Suppressor macrophage (primary cell): ENCODE results near the gene WDR64.
"Not testable (repeated sequence)": the region's sequence is repeated elsewhere in the genome, so short reads cannot be mapped to it uniquely, and the experiment has no call there.

ENCODE experiments used
- DNase-seq, 4 experiments: peaks; one replicate each; pipeline ENCODE4 v3.0.0-alpha.2; 2020 to 2022

WDR64 gene

GRCh38 chr1:241658081-241658793 is 6.2 kb downstream of the WDR64 start:
- peak in 1 of 4 experiments; percentile 6 for DNase-seq

- not testable (repeated sequence) for DNase-seq
Measured at GRCh38 chr1:241659016-241659415, 6.9 kb downstream of the WDR64 start.

- DNase-seq, result no peak
Measured at GRCh38 chr1:241660424-241660972, 8.4 kb downstream of the WDR64 start.

GRCh38 chr1:241666419-241666818 is 14.3 kb downstream of the WDR64 start:
- DNase-seq, result no peak

- DNase-seq, result no peak
Measured at GRCh38 chr1:241672301-241672700, 20.2 kb downstream of the WDR64 start.

GRCh38 chr1:241674805-241675384 is 22.8 kb downstream of the WDR64 start:
- no peak for DNase-seq

- DNase-seq, result no peak
Measured at GRCh38 chr1:241675983-241676382, 23.9 kb downstream of the WDR64 start.

GRCh38 chr1:241677201-241677600 is 25.1 kb downstream of the WDR64 start:
- no peak for DNase-seq

- no peak for DNase-seq
Measured at GRCh38 chr1:241678536-241678935, 26.5 kb downstream of the WDR64 start.

GRCh38 chr1:241679404-241679803 is 27.3 kb downstream of the WDR64 start:
- DNase-seq, result no peak

- DNase-seq, result peak in 3 of 4 experiments; percentile 8 to 31 (median 20)
Measured at GRCh38 chr1:241679961-241680360, 27.9 kb downstream of the WDR64 start.

GRCh38 chr1:241681861-241682448 is 29.9 kb downstream of the WDR64 start:
- DNase-seq, result not testable (repeated sequence)

- no peak for DNase-seq
Measured at GRCh38 chr1:241682921-241683320, 30.8 kb downstream of the WDR64 start.

- no peak for DNase-seq
Measured at GRCh38 chr1:241684108-241684507, 32.0 kb downstream of the WDR64 start.

- DNase-seq, result peak; percentile 18 to 56 (median 36)
Measured at GRCh38 chr1:241688940-241689368, 36.9 kb downstream of the WDR64 start.

GRCh38 chr1:241695246-241696171 is 43.4 kb downstream of the WDR64 start:
- no peak for DNase-seq

GRCh38 chr1:241696172-241696814 is 44.2 kb downstream of the WDR64 start:
- DNase-seq, result no peak

- DNase-seq, result no peak
Measured at GRCh38 chr1:241696815-241697639, 44.9 kb downstream of the WDR64 start.

GRCh38 chr1:241697640-241698018 is 45.5 kb downstream of the WDR64 start:
- no peak for DNase-seq

- no peak for DNase-seq
Measured at GRCh38 chr1:241698177-241698576, 46.1 kb downstream of the WDR64 start.
